Activated CD8-positive, alpha-beta memory T cell treated with anti-CD3 and anti-CD28 coated beads, Interleukin-2, amount 50 U/mL, for 24 hours (primary cell): Measurements from ENCODE around the gene PKHD1.

Experiments used
- DNase-seq: peaks from one replicate; pipeline ENCODE4 v3.0.0-alpha.2; 2020; ENCODE audit errors: extremely low read depth

PKHD1 gene

GRCh38 chr6:52046456-52046855 is 41.0 kb downstream of the PKHD1 start:
- DNase-seq = no peak

DNA sequence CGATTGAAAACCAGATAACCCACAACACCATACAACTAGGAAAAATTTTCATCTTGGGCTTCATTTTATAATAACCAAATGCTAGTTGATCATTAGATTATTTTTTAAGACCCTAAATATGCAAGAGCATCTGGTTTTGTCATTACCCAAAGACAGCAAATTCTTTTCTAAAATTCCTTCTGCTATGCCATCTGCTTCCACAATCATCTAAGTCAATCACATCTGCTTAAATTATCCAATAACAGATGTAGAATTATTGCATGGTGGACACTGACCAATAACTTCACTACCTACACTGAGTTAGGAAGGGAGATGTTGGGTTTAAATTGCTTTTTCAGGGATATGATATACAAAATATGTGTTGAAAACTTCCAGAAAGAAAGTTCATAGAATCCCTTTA is 41.9 kb downstream of the PKHD1 start:
- DNase-seq = no peak

GRCh38 chr6:52045033-52045432 is 42.4 kb downstream of the PKHD1 start:
- no peak for DNase-seq

- DNase-seq = no peak
Observed at GRCh38 chr6:52042141-52042885, 45.1 kb downstream of the PKHD1 start.

DNA sequence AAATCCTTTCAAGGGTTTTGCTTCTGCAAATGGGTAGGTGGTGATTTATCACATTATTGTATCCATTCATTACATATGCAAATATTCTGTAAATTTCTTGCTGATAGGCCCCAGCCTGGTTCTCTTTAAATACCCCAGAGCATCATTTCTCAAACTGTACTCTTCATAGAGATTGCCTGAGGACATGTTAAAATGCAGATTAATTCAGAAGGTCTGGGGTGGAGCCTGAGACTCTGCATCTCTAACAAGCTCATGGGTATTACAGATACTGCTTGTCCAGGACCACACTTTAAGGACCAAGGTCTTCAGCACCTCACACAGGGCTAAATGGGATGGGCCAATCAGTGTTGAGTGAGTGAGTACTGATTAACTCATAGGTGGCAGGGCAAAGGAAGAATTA is 46.3 kb downstream of the PKHD1 start:
- no peak for DNase-seq

DNA sequence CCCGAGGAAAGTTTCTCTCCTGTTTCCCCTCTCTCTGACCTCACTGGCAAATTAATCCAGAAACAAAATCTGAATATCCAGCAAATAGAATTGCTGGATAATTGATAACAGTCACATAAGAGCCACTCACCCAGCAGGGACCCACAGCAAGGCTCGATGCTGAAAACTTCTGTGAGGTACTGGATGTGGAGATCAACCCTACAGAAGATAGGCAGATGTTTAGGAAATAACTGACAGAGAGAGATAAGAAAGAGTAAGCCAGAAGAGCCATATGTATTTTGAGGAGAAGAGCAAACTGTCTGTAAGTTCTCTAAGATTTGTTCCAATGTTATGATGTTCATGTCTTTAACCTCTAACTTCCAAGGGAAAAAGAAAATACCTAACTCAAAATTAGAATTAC is 59.7 kb downstream of the PKHD1 start:
- no peak for DNase-seq

GRCh38 chr6:52024451-52025068 is 62.9 kb downstream of the PKHD1 start:
- no peak for DNase-seq

- DNase-seq = no peak
Observed at GRCh38 chr6:52022675-52023074, 64.7 kb downstream of the PKHD1 start.

DNA sequence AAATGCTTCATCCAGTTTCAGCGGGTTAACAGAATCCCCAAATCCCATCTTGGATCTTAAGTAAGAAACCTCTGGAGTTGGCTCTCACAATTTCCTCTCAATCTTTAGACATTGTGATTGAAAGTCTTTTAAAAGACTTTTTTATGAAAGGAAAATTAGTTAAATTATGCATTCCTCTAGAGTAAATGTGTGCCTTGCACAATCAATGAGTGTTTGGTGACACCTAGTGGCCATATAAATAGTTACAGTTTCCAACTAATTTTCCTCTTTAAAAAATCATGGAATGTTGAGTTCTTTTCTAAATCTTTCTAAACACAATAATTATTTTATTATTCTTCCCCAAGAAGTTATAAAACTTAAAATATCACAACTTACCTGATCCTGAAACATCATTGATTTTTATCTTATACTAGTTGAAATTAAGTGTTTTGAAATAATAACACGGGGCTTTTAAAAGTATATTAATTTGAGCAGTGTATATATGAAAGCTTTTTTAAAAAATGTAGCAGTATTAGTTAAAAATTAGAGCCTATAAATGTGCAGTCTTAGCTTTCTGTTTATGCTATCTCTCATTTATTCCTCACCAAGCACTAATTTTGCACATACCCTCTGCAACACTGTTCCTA is 66.4 kb downstream of the PKHD1 start:
- no peak for DNase-seq

GRCh38 chr6:52019881-52020280 is 67.5 kb downstream of the PKHD1 start:
- no peak for DNase-seq

GRCh38 chr6:52019092-52019491 is 68.3 kb downstream of the PKHD1 start:
- DNase-seq = no peak

- DNase-seq = no peak
Observed at GRCh38 chr6:52016915-52017748, 70.3 kb downstream of the PKHD1 start.

DNA sequence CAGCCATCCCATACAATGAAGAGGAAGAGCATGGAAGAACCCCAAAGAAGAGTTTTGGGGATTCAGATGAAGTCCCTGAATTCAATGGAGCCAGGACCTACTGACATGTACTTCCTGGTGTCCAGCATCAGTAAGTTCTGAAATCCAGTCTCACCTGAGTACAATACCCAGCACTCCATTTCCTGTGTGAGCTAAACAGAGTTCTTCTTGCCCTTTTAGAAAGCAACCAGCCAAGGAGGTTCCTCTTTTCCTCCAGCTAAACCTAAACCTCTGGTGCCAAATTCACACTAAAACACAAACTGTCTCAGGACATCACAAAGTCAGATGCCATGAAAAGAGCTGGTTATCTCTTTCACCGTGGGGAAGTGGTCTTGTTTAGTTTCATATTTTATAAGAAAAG is 71.5 kb downstream of the PKHD1 start:
- DNase-seq = no peak

GRCh38 chr6:52014391-52014790 is 73.0 kb downstream of the PKHD1 start:
- DNase-seq = no peak

DNA sequence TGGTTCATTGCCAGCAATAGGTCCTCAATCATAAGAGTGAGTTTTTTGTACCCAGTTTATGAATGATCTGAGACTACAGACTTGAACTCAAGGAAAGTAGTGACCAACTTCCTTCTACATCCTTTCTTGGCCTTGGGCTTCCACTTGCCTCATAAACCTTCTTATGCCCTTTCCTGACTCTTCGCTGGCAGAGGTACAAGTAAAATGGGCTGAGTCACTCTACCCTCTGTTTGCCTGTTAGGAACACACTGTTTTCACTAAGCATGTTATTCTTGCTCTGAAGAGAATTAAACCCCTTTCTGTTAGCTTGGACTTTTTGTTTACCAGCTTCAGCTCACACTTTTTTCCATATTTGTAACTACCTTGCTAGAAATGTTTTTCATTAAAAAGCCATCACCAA is 74.4 kb downstream of the PKHD1 start:
- no peak for DNase-seq

DNA sequence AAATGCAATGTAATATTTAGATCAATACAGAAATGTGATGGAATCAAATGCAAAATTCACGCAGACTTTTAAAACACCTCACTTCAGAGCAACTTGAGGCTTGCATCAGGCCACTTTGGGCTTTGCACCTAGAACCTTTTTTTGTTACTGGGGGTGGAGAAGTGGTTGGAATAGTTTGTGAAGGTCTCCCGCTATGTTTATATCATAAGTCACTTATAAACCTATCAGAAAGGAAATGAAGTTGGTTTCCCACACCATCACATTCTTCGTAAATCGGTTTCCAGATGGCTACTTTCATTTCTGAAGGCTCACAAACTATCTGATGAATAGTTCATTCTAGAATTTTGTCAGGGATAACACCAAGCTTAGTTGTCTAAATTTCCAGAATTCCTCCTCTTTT is 74.8 kb downstream of the PKHD1 start:
- DNase-seq = no peak

DNA sequence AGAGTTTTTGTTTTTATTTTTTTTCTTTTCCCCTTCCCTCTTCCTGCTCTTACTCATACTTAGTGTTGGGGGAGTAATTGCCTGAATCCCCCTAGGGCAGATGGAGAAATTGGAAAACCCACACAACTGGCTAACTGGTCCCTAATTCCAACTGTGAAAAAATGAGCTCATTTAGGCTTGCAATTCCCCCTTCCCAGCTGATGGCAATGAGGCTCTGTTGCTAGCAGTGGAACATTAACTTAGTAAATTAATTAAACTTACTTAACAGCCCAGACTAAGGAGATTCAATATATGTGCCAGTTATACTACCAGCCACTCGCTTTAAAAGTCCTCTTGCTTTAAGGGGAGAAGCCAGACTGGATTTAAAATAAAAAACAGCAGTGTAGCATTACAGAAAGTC is 76.6 kb downstream of the PKHD1 start:
- no peak for DNase-seq

DNA sequence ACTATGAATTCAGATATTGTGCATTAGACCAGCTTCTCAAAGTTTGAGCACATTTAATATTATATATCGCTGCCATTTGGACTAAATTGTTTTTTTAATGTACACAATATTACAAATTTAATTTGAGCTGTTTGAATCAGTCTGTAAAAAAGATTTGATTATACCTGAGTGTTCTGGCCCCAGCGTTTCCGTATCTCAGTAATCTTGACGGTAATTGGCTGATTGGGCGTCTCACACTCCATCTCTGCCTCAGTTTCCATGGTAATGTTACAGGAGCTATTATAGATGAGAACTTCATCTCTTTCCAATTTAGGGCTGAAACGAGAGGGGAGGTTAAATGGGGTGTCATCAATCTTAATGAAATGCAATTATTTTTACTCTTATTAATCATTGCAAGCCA is 77.3 kb downstream of the PKHD1 start:
- DNase-seq = no peak

DNA sequence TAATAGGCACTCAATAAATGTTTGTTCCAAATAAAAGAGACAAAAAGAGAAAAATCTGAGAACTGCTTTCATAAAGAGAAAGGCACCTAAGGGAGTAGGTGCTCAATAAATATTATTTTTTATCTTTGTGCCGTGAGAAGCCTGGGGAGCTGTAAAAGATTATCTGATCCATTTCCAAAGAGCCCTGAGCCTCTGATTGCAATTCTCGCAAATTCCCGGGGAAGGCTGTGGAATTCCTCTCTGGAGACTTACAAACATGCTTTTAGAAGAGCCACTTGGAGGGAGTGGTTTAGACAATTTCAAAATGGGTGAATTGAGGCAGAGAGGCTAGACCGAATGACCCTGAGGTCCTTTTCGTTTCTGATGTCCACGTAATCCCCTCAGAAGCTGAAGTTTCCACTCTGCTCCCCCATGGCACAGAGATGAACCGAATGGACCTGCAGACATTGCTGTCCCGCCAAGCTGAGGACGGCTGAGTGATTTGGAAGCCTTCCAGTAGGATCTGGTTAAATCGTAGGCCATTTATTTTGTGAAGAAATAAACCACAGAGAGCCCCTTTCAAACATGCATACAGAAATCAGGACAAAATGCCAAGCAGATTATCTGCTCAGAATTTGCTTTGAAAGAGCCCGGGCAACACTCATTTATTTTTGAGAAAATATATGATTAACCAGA is 77.8 kb downstream of the PKHD1 start:
- DNase-seq = no peak

GRCh38 chr6:52000064-52000463 is 87.3 kb downstream of the PKHD1 start:
- DNase-seq = no peak

DNA sequence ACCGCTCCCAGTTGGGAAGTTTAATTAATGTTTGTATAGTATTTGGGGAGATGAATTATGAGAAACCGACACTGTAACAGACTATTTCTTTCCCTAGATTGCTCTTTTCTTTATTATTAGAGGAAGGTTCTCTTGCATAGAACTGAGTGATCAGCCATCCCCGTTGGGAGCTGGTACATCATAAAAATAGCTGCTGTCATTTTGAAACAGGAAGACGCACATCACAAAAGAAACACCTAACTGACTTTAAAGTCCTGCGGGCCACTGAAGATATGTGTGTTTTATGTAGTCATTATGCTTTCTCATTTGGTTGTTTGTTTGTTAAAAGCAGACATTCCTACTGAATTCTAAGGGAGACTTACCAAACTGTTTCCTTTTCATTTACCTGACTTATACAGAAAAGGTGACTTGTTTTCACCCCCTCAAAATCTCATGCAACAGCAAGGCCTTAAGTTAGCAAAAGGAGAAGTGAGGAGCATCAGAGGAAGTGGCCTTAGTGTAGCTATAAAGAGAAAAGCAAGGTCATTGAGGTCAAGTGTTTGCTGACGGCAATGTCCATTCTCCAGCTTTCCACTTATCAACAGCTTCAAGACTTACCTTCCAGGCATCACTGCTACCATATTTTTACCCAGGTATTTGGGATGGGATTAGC is 91.0 kb downstream of the PKHD1 start:
- no peak for DNase-seq
